ENCODE results near the gene HFE. TPM values are rescaled to one million over a fixed set of nuclear protein-coding genes. Genes with fewer than 3 reads are reported as not detected.
"Not testable (repeated sequence)": the region's sequence is repeated elsewhere in the genome, so short reads cannot be mapped to it uniquely, and the experiment has no call there.

The HFE gene
- 0.04 and 0.19 TPM in 2 replicates for total RNA-seq (2014; rRNA removed; shearing (Covaris generic); ENCODE audit: low replicate concordance)

GRCh38 chr6:26087284-26088115 is at the start of gene HFE:
Gene HFE (plus strand): TSS chr6:26087429. CDS start chr6:26087441, 12 bp downstream.
- Histone ChIP-seq H3K9me2 (replicated peaks; ENCODE audit: insufficient read depth, low read length) (no peaks in the 10 kb centered on the region), H3K36me3 (ENCODE audit: insufficient read depth, low read length) (no peaks in the 10 kb centered on the region), H3K9me3 (ENCODE audit: low read length) (no peaks in the 10 kb centered on the region), H4K20me1 (ENCODE audit: insufficient read depth, low read depth, low read length) (no peaks in the 10 kb centered on the region), H3K27me3 (ENCODE audit: low read length) (no peaks in the 10 kb centered on the region), H3K4me2 (ENCODE audit: low read depth, low read length, poor library complexity, severe bottlenecking) (peak within 1 kb of the TSS; percentile 84), H2AFZ (ENCODE audit: low read length) (peak within 1 kb of the TSS; percentile 94), H3K27ac (ENCODE audit: low read length) (no peak within 1 kb of the TSS), H3K9ac (ENCODE audit: low read length) (peak within 1 kb of the TSS; percentile 65), H3K4me1 (ENCODE audit: low read length) (peaks cover 13% of the 10 kb centered on the region), H3K4me3 (ENCODE audit: low read length) (peak within 1 kb of the TSS; percentile 68), H3K79me2 (ENCODE audit: low read length) (no peaks in the 10 kb centered on the region)
- peak; percentile 52 for DNase-seq

GRCh38 chr6:26041946-26042345 is 45.3 kb upstream of the HFE start:
- H3K4me3 ChIP-seq (ENCODE audit: low read length) = no peak overlapping the region
- H3K9me2 ChIP-seq (replicated peaks; ENCODE audit: insufficient read depth, low read length) = no peaks in the 10 kb centered on the region
- no peak overlapping the region for H3K4me2 ChIP-seq (ENCODE audit: low read depth, low read length, poor library complexity, severe bottlenecking)
- no peaks in the 10 kb centered on the region for H3K79me2 ChIP-seq (ENCODE audit: low read length)
- no peaks in the 10 kb centered on the region for H3K36me3 ChIP-seq (ENCODE audit: insufficient read depth, low read length)
- no peak overlapping the region for H2AFZ ChIP-seq (ENCODE audit: low read length)
- H3K27me3 ChIP-seq (ENCODE audit: low read length) = peaks cover 7% of the 10 kb centered on the region; the same call in 1 of the 2 replicates
- H3K27ac ChIP-seq (ENCODE audit: low read length) = no peak overlapping the region
- no peaks in the 10 kb centered on the region for H3K4me1 ChIP-seq (ENCODE audit: low read length)
- DNase-seq = no peak
- no peaks in the 10 kb centered on the region for H4K20me1 ChIP-seq (ENCODE audit: insufficient read depth, low read depth, low read length)
- no peak overlapping the region for H3K9ac ChIP-seq (ENCODE audit: low read length)
- H3K9me3 ChIP-seq (ENCODE audit: low read length) = peaks cover 8% of the 10 kb centered on the region; the same call in 1 of the 2 replicates

- H4K20me1 ChIP-seq (ENCODE audit: insufficient read depth, low read depth, low read length) = no peaks in the 10 kb centered on the region
- H3K4me1 ChIP-seq (ENCODE audit: low read length) = no peaks in the 10 kb centered on the region
- no peak overlapping the region for H2AFZ ChIP-seq (ENCODE audit: low read length)
- no peak overlapping the region for H3K4me3 ChIP-seq (ENCODE audit: low read length)
- no peaks in the 10 kb centered on the region for H3K79me2 ChIP-seq (ENCODE audit: low read length)
- H3K9me3 ChIP-seq (ENCODE audit: low read length) = peaks cover 8% of the 10 kb centered on the region; the same call in 1 of the 2 replicates
- no peak overlapping the region for H3K9ac ChIP-seq (ENCODE audit: low read length)
- DNase-seq = no peak
- H3K9me2 ChIP-seq (replicated peaks; ENCODE audit: insufficient read depth, low read length) = no peaks in the 10 kb centered on the region
- H3K27me3 ChIP-seq (ENCODE audit: low read length) = peaks cover 7% of the 10 kb centered on the region; the same call in 1 of the 2 replicates
- no peaks in the 10 kb centered on the region for H3K36me3 ChIP-seq (ENCODE audit: insufficient read depth, low read length)
- no peak overlapping the region for H3K27ac ChIP-seq (ENCODE audit: low read length)
- H3K4me2 ChIP-seq (ENCODE audit: low read depth, low read length, poor library complexity, severe bottlenecking) = no peak overlapping the region
These were observed 43.7 kb upstream of the HFE start for GRCh38 chr6:26043384-26044139.

- H3K9ac ChIP-seq (ENCODE audit: low read length) = no peak overlapping the region
- H3K27me3 ChIP-seq (ENCODE audit: low read length) = peaks cover 7% of the 10 kb centered on the region; the same call in 1 of the 2 replicates
- no peaks in the 10 kb centered on the region for H3K9me2 ChIP-seq (replicated peaks; ENCODE audit: insufficient read depth, low read length)
- H3K79me2 ChIP-seq (ENCODE audit: low read length) = no peaks in the 10 kb centered on the region
- no peak overlapping the region for H3K27ac ChIP-seq (ENCODE audit: low read length)
- no peaks in the 10 kb centered on the region for H3K4me1 ChIP-seq (ENCODE audit: low read length)
- peak overlapping the region; percentile 62; the same call in 1 of the 2 replicates for H2AFZ ChIP-seq (ENCODE audit: low read length)
- DNase-seq = no peak
- peak overlapping the region; percentile 24; the same call in 1 of the 2 replicates for H3K4me3 ChIP-seq (ENCODE audit: low read length)
- H4K20me1 ChIP-seq (ENCODE audit: insufficient read depth, low read depth, low read length) = no peaks in the 10 kb centered on the region
- H3K4me2 ChIP-seq (ENCODE audit: low read depth, low read length, poor library complexity, severe bottlenecking) = peak overlapping the region; percentile 41
- H3K9me3 ChIP-seq (ENCODE audit: low read length) = peaks cover 8% of the 10 kb centered on the region; the same call in 1 of the 2 replicates
- H3K36me3 ChIP-seq (ENCODE audit: insufficient read depth, low read length) = no peaks in the 10 kb centered on the region
These were observed 42.8 kb upstream of the HFE start for GRCh38 chr6:26044140-26045064.

GRCh38 chr6:26045065-26045927 is 41.9 kb upstream of the HFE start:
- no peaks in the 10 kb centered on the region for H3K79me2 ChIP-seq (ENCODE audit: low read length)
- H3K9me2 ChIP-seq (replicated peaks; ENCODE audit: insufficient read depth, low read length) = no peaks in the 10 kb centered on the region
- peak overlapping the region; percentile 62; the same call in 1 of the 2 replicates for H2AFZ ChIP-seq (ENCODE audit: low read length)
- H3K4me2 ChIP-seq (ENCODE audit: low read depth, low read length, poor library complexity, severe bottlenecking) = peak overlapping the region; percentile 41
- H3K9ac ChIP-seq (ENCODE audit: low read length) = no peak overlapping the region
- H3K9me3 ChIP-seq (ENCODE audit: low read length) = peaks cover 8% of the 10 kb centered on the region; the same call in 1 of the 2 replicates
- peak overlapping the region; percentile 24; the same call in 1 of the 2 replicates for H3K4me3 ChIP-seq (ENCODE audit: low read length)
- no peaks in the 10 kb centered on the region for H3K4me1 ChIP-seq (ENCODE audit: low read length)
- no peak overlapping the region for H3K27ac ChIP-seq (ENCODE audit: low read length)
- H4K20me1 ChIP-seq (ENCODE audit: insufficient read depth, low read depth, low read length) = no peaks in the 10 kb centered on the region
- peaks cover 7% of the 10 kb centered on the region; the same call in 1 of the 2 replicates for H3K27me3 ChIP-seq (ENCODE audit: low read length)
- H3K36me3 ChIP-seq (ENCODE audit: insufficient read depth, low read length) = no peaks in the 10 kb centered on the region
- peak; percentile 60 for DNase-seq

GRCh38 chr6:26045928-26046368 is 41.3 kb upstream of the HFE start:
- DNase-seq = no peak
- no peaks in the 10 kb centered on the region for H3K4me1 ChIP-seq (ENCODE audit: low read length)
- H3K9me2 ChIP-seq (replicated peaks; ENCODE audit: insufficient read depth, low read length) = no peaks in the 10 kb centered on the region
- peaks cover 8% of the 10 kb centered on the region; the same call in 1 of the 2 replicates for H3K9me3 ChIP-seq (ENCODE audit: low read length)
- H2AFZ ChIP-seq (ENCODE audit: low read length) = no peak overlapping the region
- no peaks in the 10 kb centered on the region for H3K79me2 ChIP-seq (ENCODE audit: low read length)
- H3K9ac ChIP-seq (ENCODE audit: low read length) = no peak overlapping the region
- peaks cover 7% of the 10 kb centered on the region; the same call in 1 of the 2 replicates for H3K27me3 ChIP-seq (ENCODE audit: low read length)
- no peak overlapping the region for H3K27ac ChIP-seq (ENCODE audit: low read length)
- H3K36me3 ChIP-seq (ENCODE audit: insufficient read depth, low read length) = no peaks in the 10 kb centered on the region
- H3K4me2 ChIP-seq (ENCODE audit: low read depth, low read length, poor library complexity, severe bottlenecking) = no peak overlapping the region
- H3K4me3 ChIP-seq (ENCODE audit: low read length) = no peak overlapping the region
- no peaks in the 10 kb centered on the region for H4K20me1 ChIP-seq (ENCODE audit: insufficient read depth, low read depth, low read length)

GRCh38 chr6:26047329-26047728 is 39.9 kb upstream of the HFE start:
- H2AFZ ChIP-seq (ENCODE audit: low read length) = peak overlapping the region; percentile 8; the same call in 1 of the 2 replicates
- not testable (repeated sequence) for H4K20me1 ChIP-seq (ENCODE audit: insufficient read depth, low read depth, low read length); H3K4me3 ChIP-seq (ENCODE audit: low read length); DNase-seq; H3K9me2 ChIP-seq (replicated peaks; ENCODE audit: insufficient read depth, low read length); H3K27me3 ChIP-seq (ENCODE audit: low read length); H3K9ac ChIP-seq (ENCODE audit: low read length); H3K27ac ChIP-seq (ENCODE audit: low read length); H3K4me2 ChIP-seq (ENCODE audit: low read depth, low read length, poor library complexity, severe bottlenecking); H3K79me2 ChIP-seq (ENCODE audit: low read length); H3K4me1 ChIP-seq (ENCODE audit: low read length); H3K36me3 ChIP-seq (ENCODE audit: insufficient read depth, low read length); H3K9me3 ChIP-seq (ENCODE audit: low read length)
